ENCODE results near the gene RNPEP. TPM values are rescaled to one million over a fixed set of nuclear protein-coding genes. Genes with fewer than 3 reads are reported as not detected.

RNPEP gene
- total and polyA plus RNA-seq, 2 of the 13 experiments (the other 11 are each of a cell fraction or from before 2014, with no cell fraction given): 20.6 to 38.4 TPM

- no peak for TF ChIP-seq ZNF280B (CRISPR knock-in tag; IDR thresholded peaks at IDR 0.05; ENCODE audit: borderline replicate concordance)
- no peak for TF ChIP-seq ZNF503 (CRISPR knock-in tag; IDR thresholded peaks at IDR 0.05)
- peak; percentile 71 for TF ChIP-seq STAG1 (CRISPR knock-in tag; IDR thresholded peaks at IDR 0.05)
- TF ChIP-seq KAT7 (CRISPR knock-in tag; IDR thresholded peaks at IDR 0.05; ENCODE audit: borderline replicate concordance): no peak
- peak; percentile 45; the same call in 1 of the 2 replicates for TF ChIP-seq SMC3 (IDR thresholded peaks at IDR 0.05; ENCODE audit: low read length)
- no peak for TF ChIP-seq FOXK2 (IDR thresholded peaks at IDR 0.05)
- no peak for TF ChIP-seq ZSCAN12 (CRISPR knock-in tag; IDR thresholded peaks at IDR 0.05)
- no peak for TF ChIP-seq ETV6 (CRISPR knock-in tag; conservative IDR thresholded peaks at IDR 0.05)
- no peak for TF ChIP-seq SRSF9 (IDR thresholded peaks at IDR 0.05; ENCODE audit: borderline replicate concordance, insufficient read depth, low read depth, low read length, poor library complexity, severe bottlenecking)
- no peak for TF ChIP-seq GZF1 (CRISPR knock-in tag; IDR thresholded peaks at IDR 0.05)
- TF ChIP-seq ZNF362 (CRISPR knock-in tag; IDR thresholded peaks at IDR 0.05; ENCODE audit: borderline replicate concordance): no peak
- TF ChIP-seq ZBTB4 (CRISPR knock-in tag; IDR thresholded peaks at IDR 0.05; ENCODE audit: borderline replicate concordance): no peak
- TF ChIP-seq ZNF646 (CRISPR knock-in tag; IDR thresholded peaks at IDR 0.05): no peak
- TF ChIP-seq ZFY (CRISPR knock-in tag; IDR thresholded peaks at IDR 0.05): peak; percentile 38; the same call in 1 of the 2 replicates
Measured at GRCh38 chr1:202005958-202006357, 23.5 kb downstream of the RNPEP start (continued).

Measured in HepG2 (cell line).